Measurements from ENCODE around the gene ALG11. TPM values are rescaled to one million over a fixed set of nuclear protein-coding genes. Genes with fewer than 3 reads are reported as not detected.

The ALG11 gene
- total RNA-seq, 1 donor = 6.2 TPM

GRCh38 chr13:51996641-51997040 is 15.6 kb upstream of the ALG11 start:
- DNase-seq (ENCODE audit: low read depth in 2 of 3, low spot score in 2 of 3) = no peak

DNA sequence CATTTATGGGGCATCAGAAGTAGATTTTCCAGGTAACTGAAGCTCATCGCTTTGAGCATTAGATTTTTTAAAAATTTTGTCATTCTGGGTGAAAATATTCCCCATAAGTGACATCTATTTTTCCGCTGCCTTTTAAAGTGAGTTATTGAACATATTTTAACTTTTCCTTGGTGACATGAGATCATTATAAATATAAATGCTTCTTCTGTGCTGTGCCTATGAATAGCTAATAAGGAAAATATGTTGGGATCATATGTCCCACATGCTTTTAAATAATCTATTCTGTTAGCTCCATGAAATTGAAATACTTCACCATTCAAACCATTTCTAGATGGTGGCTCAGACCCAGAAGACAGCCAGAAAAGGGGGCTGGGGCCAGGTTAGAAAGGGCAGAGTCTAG is 15.0 kb upstream of the ALG11 start:
- DNase-seq (ENCODE audit: low read depth in 2 of 3, low spot score in 2 of 3) = no peak

GRCh38 chr13:51997641-51998330 is 14.4 kb upstream of the ALG11 start:
- DNase-seq (ENCODE audit: low read depth in 2 of 3, low spot score in 2 of 3) = no peak

DNA sequence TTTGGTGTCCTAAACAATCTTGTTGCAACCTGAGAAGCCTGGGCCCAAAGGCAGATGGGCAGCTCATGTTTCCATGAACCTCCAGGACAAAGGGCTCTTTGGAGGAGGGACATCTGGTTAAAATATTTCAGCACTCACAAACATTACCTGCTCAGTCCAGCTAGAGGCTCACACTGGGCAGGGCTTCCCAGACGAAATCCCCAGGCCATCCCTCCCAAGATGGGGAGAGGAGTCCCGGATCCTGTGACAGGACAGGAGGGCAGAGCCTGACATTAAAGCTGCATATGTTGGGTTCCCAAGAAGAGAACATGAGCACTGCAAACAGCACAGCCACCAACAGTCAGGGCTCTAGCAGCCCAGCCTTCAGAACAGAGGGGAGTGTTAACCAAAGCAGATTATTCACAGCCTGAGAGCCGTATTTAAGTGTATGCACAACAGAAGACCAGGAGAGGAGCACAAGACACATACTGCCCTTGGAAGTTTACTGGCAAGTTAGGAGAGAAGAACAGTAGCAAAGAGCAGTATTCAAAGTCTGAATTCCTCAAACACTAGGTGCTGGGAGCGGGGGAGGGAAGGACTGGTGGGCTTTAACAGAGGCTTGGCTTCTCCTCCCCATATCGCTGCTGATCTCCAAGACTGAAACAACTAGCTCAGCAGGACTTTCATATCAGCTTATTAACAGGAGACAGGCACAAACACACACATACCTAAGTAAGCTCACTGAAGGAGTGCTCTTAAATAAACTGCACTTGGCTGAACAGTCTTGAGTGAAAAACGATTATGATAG is 13.3 kb upstream of the ALG11 start:
- no peak for DNase-seq (ENCODE audit: low read depth in 2 of 3, low spot score in 2 of 3)

GRCh38 chr13:51999510-51999911 is 12.7 kb upstream of the ALG11 start:
- no peak for DNase-seq (ENCODE audit: low read depth in 2 of 3, low spot score in 2 of 3)

- DNase-seq (ENCODE audit: low read depth in 2 of 3, low spot score in 2 of 3) = no peak
These were observed 12.3 kb upstream of the ALG11 start for GRCh38 chr13:51999921-52000320.

- DNase-seq (ENCODE audit: low read depth in 2 of 3, low spot score in 2 of 3) = peak in 2 of 3 donors; percentile 18 to 63
These were observed 11.0 kb upstream of the ALG11 start for GRCh38 chr13:52001120-52001731.

DNA sequence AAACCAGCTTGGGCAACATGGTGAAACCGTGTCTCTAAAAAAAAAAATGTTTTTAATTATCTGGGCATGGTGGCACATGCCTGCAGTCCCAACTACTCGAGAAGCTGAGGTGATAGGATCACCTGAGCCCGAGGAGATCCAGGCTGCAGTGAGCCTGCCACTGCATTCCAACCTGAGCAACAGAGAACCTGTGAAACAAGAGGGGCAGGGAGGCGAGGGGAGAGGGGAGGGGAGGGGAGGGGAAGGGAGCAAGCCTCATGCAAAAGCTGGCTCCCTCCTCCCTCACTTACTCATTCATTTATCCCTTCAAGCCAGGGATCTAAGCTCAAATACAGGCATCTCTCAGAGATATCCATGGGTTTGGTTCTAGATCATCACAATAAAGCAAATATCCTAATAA is 9.8 kb upstream of the ALG11 start:
- DNase-seq (ENCODE audit: low read depth in 2 of 3, low spot score in 2 of 3) = no peak

DNA sequence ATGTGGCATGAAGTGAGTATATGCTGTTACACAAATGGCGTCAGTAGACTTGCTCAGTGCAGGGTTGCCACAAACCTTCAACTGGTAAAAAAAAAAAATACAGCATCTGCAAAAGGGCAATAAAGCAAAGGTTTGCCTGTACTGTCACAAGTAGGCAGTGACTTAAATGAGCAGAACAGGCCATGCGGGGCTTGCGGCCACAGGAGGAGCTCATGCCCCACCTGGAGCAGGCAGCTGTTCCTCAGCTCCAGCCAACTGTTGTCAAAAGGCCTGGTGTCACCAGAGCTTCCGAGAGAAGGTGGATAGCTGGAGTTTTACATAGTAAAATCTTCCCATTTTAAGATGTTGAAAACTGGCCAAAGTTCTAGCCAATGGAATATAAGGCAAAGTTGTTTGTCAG is 8.7 kb upstream of the ALG11 start:
- no peak for DNase-seq (ENCODE audit: low read depth in 2 of 3, low spot score in 2 of 3)

DNA sequence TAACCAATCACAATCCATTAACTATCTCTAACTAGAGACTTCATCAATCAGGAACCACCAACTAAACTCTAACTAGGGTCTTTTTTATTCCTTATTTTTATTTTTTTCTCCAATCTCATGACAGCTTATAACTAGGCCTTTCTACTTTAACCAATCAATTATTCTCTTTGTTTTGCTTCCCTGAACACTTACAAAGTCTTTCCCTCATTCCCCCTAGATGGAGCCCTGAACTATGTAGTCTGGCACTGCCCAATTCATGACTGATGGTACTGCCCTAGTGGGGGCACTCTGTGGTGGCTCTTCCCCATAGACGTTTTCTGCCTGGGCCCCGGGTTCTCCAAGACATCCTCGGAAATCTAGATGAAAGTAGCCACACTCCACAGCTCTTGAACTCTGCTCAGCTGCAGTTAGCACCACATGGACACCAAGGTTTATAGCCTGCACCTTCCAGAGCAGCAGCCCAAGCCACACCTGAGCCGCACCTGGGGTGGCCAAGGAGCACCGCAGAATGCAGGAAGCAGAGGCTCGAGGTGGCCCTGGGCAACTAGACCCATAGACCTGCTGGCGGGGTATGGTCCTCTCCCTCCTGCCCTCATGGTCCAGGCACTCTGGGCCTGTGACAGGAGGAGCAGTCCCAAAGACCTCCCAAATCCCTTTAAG is 7.6 kb upstream of the ALG11 start:
- DNase-seq (ENCODE audit: low read depth in 2 of 3, low spot score in 2 of 3) = peak in 1 of 3 donors; percentile 32

GRCh38 chr13:52005841-52006522 is 6.2 kb upstream of the ALG11 start:
- DNase-seq (ENCODE audit: low read depth in 2 of 3, low spot score in 2 of 3) = no peak

DNA sequence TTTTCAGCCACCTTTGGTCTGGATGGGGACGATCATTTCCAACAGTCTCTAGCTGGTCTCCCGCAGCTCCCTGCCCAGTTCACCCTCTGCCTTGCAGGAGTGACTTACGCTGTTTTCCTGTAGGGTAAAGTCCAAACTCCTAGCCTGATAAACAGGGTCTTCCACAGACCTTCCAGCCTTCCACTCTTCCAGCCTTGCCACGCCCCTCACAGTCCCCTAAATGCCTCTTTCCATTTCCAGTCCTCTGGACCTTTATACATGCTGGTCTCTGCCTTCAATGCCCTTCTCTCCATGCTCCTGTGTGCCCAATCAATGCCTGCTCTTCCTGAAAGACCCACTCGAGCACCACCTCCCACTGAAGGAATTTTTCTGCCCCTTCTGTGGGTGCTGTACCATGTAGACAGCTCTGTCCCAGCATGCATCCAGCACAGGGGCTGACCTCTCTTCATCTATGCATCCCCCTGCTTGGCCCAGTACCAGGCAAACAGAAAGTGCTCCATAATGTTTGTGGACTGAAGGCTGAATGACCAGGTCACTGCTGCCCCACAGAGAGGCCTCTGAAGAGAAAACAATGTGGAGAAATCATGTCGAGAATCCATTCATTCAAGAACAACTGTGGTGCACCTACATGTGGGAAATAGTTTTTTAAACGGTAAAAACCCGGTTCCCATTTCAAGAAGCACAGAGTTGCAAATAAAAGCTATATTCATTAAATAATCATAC is 5.5 kb upstream of the ALG11 start:
- no peak for DNase-seq (ENCODE audit: low read depth in 2 of 3, low spot score in 2 of 3)

- DNase-seq (ENCODE audit: low read depth in 2 of 3, low spot score in 2 of 3) = no peak
These were observed 2.3 kb upstream of the ALG11 start for GRCh38 chr13:52009946-52010345.

DNA sequence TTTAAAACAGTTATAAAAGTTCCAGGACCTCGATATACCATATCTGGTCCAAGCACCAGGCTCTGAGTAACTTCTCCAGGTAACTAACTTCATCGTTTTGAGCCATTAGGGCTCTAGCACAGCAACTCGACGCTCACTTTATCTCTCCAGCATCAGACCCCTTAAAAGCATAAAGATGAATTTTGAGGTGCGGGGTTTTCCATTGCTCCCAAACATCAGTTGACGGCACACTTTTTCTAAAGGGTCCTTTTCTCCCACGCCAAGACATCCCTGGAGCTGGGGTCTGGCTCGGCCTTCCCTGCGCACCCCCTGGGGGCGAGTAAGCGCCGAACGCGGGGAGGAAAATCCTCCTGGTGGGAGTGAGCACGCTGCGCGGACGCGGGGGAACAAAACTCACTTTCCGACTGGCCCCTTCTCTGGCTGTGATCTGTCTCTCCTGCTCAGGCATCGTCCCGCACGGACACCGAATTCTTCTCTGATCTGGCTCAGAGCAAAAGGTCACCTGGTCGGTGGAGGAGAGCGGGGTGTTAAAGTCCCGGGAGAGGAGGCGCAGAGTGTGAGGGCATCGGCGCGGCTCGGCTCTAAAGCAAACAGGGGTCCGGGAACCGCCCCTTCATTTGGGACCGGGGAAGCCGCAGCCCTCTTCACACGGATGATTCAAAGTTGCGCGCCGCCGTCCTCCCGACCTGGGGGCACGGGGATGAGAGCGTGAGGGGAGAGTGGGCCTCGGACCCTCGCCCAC is 1.1 kb upstream of the ALG11 start, which contains the start of gene ATP7B:
Gene ATP7B (minus strand): TSS at position 561 of the 742 bp plus-strand sequence. CDS start 113 bp downstream, at position 448.
- DNase-seq (ENCODE audit: low read depth in 2 of 3, low spot score in 2 of 3) = peak in 1 of 3 donors; percentile 37

DNA sequence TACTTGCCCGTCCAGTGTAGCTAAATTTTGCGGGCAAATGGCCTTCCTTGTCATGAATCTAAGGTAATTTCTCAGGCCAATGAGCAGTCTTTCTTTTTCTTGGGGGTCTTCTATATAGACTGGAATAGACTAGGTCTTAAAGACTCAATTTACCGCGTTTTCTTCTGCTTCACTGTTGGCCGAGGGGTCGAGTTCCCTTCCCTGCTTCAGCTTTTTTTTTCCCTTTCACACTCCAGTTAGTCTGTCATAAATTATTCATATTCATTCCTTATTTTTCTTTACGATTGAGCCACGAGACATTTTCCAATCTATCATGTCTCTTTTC is 276 bp downstream of the ALG11 start:
- no peak for DNase-seq (ENCODE audit: low read depth in 2 of 3, low spot score in 2 of 3)

- no peak for DNase-seq (ENCODE audit: low read depth in 2 of 3, low spot score in 2 of 3)
These were observed 4.1 kb downstream of the ALG11 start for GRCh38 chr13:52016296-52016695.

DNA sequence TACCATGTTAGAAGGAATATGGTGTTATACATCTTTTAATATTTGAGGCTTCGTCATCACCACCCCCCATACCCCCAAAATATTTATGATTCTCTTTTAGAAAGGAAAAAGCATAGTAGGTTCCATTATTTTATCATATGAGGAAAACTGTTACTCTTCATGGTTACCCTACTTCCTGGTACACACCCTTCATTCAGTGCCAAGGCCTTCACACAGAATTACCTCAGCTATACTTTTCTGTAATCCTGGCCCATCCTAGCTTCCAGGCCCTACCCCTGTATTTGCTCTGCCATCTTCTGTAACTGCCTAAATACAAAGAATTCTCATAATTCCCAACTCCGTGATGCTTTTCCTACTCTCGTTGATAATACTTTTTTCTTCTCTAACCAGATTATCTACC is 8.0 kb downstream of the ALG11 start:
- DNase-seq (ENCODE audit: low read depth in 2 of 3, low spot score in 2 of 3) = no peak

- DNase-seq (ENCODE audit: low read depth in 2 of 3, low spot score in 2 of 3) = peak in 2 of 3 donors; percentile 24 to 31
These were observed 10.2 kb downstream of the ALG11 start for GRCh38 chr13:52022356-52022755.

- no peak for DNase-seq (ENCODE audit: low read depth in 2 of 3, low spot score in 2 of 3)
These were observed 12.3 kb downstream of the ALG11 start, which contains the start of gene UTP14C for GRCh38 chr13:52024481-52024880. UTP14C (plus strand) TSS chr13:52024691; CDS start chr13:52028805, 4,114 bp downstream.

All from hematopoietic multipotent progenitor cell (in vitro differentiated cells).